ENCODE measurements around the gene DRAP1.

GRCh38 chr11:65882120-65883057, 36.8 kb upstream of the DRAP1 start:
- TF ChIP-seq POLR2AphosphoS5 (IDR thresholded peaks at IDR 0.05; ENCODE audit: insufficient read depth in 1 of 2, low read depth in 1 of 2) (no peak), POLR2A (IDR thresholded peaks at IDR 0.05) (no peak)
